Neutrophil (primary cell): ENCODE data around the gene RTBDN.
A peak's percentile ranks its signal among the peaks of the same experiment; 100 is the strongest.
"Not testable (repeated sequence)": the region's sequence is repeated elsewhere in the genome, so short reads cannot be mapped to it uniquely, and the experiment has no call there.

Experiments used
- H3K27ac ChIP-seq: fragments of 200-600 bp; sonication (generic); 2 replicates; pipeline ENCODE4 v1.5.1; 2016; ENCODE audit warnings: mild to moderate bottlenecking, moderate library complexity
- H3K27me3 ChIP-seq: fragments of 200-600 bp; sonication (generic); 2 replicates; pipeline ENCODE4 v1.6.0; 2016; ENCODE audit warnings: mild to moderate bottlenecking
- H3K36me3 ChIP-seq: fragments of 200-600 bp; sonication (generic); 2 replicates; pipeline ENCODE4 v1.5.1; 2017
- H3K4me1 ChIP-seq, 2 experiments: fragments of 200-600 bp in 1 of 2; sonication (generic) in 1 of 2; 1 replicate in 1 of 2; 2 replicates in 1 of 2; pipeline versions ENCODE4 v1.5.1 to v1.6.1; 2013 to 2016; ENCODE audit warnings: low read depth in 1 of 2, low read length in 1 of 2, mild to moderate bottlenecking in 1 of 2, moderate library complexity in 1 of 2; ENCODE audit not compliant: control insufficient read depth in 1 of 2, insufficient read depth in 1 of 2
- H3K4me3 ChIP-seq, 2 experiments: fragments of 200-600 bp in 1 of 2; sonication (generic) in 1 of 2; 1 replicate in 1 of 2; 2 replicates in 1 of 2; pipeline ENCODE4 v1.5.1; 2013 to 2016; ENCODE audit warnings: low read depth in 1 of 2, low read length in 1 of 2, mild to moderate bottlenecking in 1 of 2, moderate library complexity in 1 of 2
- H3K9me3 ChIP-seq: fragments of 200-600 bp; sonication (generic); 2 replicates; pipeline ENCODE4 v1.5.1; 2016
- CTCF ChIP-seq: fragments of 200-600 bp; sonication (generic); IDR thresholded peaks from 2 replicates; pipeline ENCODE4 v1.5.1; 2016; ENCODE audit warnings: antibody characterized with exemption

Gene RTBDN

GRCh38 chr19:12864143-12864542 is 29.8 kb upstream of the RTBDN start:
- H3K36me3 ChIP-seq: no peaks in the 10 kb centered on the region
- H3K27ac ChIP-seq: no peak overlapping the region
- TF ChIP-seq CTCF: no peak
- H3K4me3 ChIP-seq: no peak overlapping the region
- H3K27me3 ChIP-seq: peaks cover 35% of the 10 kb centered on the region
- H3K4me1 ChIP-seq: peaks cover 9 to 10% of the 10 kb centered on the region in 2 experiments
- H3K9me3 ChIP-seq: no peaks in the 10 kb centered on the region

GRCh38 chr19:12859546-12859945 is 25.2 kb upstream of the RTBDN start:
- Histone ChIP-seq H3K4me3 (no peak overlapping the region), H3K36me3 (no peaks in the 10 kb centered on the region), H3K4me1 (no peaks in the 10 kb centered on the region), H3K27ac (no peak overlapping the region), H3K27me3 (peaks cover 19% of the 10 kb centered on the region), H3K9me3 (no peaks in the 10 kb centered on the region)
- no peak for TF ChIP-seq CTCF

- no peak for TF ChIP-seq CTCF
Measured at GRCh38 chr19:12858041-12858928, 23.9 kb upstream of the RTBDN start.

GRCh38 chr19:12856653-12857052 is 22.3 kb upstream of the RTBDN start:
- Histone ChIP-seq H3K27me3 (peaks cover 13% of the 10 kb centered on the region), H3K27ac (no peak overlapping the region), H3K4me3 (no peak overlapping the region), H3K36me3 (no peaks in the 10 kb centered on the region), H3K9me3 (no peaks in the 10 kb centered on the region), H3K4me1 (no peaks in the 10 kb centered on the region)
- TF ChIP-seq CTCF: no peak

More at GRCh38 chr19:12858041-12858928, 23.9 kb upstream of the RTBDN start:
- H3K4me1 ChIP-seq: no peaks in the 10 kb centered on the region
- H3K27me3 ChIP-seq: peaks cover 15% of the 10 kb centered on the region
- H3K9me3 ChIP-seq: no peaks in the 10 kb centered on the region
- no peak overlapping the region for H3K27ac ChIP-seq
- no peak overlapping the region for H3K4me3 ChIP-seq
- no peaks in the 10 kb centered on the region for H3K36me3 ChIP-seq

- Histone ChIP-seq H3K9me3 (no peaks in the 10 kb centered on the region), H3K36me3 (no peaks in the 10 kb centered on the region), H3K27ac (no peak overlapping the region), H3K27me3 (peaks cover 82% of the 10 kb centered on the region), H3K4me3 (peak overlapping the region in 1 of 2 experiments; percentile 49), H3K4me1 (peaks cover 5 to 9% of the 10 kb centered on the region in 2 experiments)
- TF ChIP-seq CTCF: peak; percentile 99
Measured at GRCh38 chr19:12847159-12848139, 13.1 kb upstream of the RTBDN start.

- H3K27me3 ChIP-seq: peaks cover 90% of the 10 kb centered on the region
- H3K27ac ChIP-seq, H3K9me3 ChIP-seq, H3K4me3 ChIP-seq, H3K36me3 ChIP-seq, H3K4me1 ChIP-seq: not testable (repeated sequence)
Measured at GRCh38 chr19:12846613-12847012, 12.2 kb upstream of the RTBDN start.
